Measurements from ENCODE around the gene AOC3. TPM values are rescaled to one million over a fixed set of nuclear protein-coding genes. Genes with fewer than 3 reads are reported as not detected.

Gene AOC3
- total and polyA plus RNA-seq, 2 of the 13 experiments (the other 11 are each of a cell fraction or from before 2014, with no cell fraction given): 8.7 to 51.7 TPM

DNA sequence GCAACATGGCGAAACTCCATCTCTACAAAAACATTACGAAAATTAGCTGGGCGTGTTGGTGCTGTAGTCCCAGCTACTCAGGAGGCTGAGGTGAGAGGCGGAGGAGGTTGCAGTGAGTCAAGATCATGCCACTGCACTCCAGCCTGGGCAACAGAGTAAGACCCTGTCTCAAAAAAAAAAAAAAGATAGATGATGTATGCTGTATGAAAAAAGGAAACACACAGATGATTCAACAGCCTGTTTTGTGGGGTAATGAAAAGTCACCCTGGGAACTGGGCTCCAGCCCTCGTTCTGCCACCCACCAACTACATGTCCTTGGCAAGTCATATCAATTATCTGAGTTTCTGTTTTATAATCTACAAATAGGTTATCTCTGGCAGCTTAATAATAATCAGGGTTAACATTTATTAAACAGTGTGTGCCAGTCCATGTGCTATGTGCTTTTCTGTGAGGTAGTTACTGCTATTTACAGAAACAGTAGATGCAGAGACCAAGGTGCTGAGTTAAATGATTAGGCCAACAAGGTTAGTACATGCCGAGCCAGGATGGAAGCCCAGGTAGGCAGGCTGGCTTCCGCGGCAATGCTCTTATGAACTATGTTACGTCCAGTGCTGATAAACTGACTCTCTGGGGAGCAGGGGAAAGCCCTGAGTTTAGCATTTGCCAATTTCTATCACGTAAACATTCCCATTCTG is 50.7 kb downstream of the AOC3 start (continued):
- TF ChIP-seq, protein P1, sequence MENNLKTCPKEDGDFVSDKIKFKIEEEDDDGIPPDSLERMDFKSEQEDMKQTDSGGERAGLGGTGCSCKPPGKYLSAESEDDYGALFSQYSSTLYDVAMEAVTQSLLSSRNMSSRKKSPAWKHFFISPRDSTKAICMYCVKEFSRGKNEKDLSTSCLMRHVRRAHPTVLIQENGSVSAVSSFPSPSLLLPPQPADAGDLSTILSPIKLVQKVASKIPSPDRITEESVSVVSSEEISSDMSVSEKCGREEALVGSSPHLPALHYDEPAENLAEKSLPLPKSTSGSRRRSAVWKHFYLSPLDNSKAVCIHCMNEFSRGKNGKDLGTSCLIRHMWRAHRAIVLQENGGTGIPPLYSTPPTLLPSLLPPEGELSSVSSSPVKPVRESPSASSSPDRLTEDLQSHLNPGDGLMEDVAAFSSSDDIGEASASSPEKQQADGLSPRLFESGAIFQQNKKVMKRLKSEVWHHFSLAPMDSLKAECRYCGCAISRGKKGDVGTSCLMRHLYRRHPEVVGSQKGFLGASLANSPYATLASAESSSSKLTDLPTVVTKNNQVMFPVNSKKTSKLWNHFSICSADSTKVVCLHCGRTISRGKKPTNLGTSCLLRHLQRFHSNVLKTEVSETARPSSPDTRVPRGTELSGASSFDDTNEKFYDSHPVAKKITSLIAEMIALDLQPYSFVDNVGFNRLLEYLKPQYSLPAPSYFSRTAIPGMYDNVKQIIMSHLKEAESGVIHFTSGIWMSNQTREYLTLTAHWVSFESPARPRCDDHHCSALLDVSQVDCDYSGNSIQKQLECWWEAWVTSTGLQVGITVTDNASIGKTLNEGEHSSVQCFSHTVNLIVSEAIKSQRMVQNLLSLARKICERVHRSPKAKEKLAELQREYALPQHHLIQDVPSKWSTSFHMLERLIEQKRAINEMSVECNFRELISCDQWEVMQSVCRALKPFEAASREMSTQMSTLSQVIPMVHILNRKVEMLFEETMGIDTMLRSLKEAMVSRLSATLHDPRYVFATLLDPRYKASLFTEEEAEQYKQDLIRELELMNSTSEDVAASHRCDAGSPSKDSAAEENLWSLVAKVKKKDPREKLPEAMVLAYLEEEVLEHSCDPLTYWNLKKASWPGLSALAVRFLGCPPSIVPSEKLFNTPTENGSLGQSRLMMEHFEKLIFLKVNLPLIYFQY (CRISPR knock-in tag; IDR thresholded peaks at IDR 0.05; ENCODE audit: borderline replicate concordance): 0 out of 2 replicates have a peak, but pooled peaks have one; percentile 12
- TF ChIP-seq SMARCE1 (IDR thresholded peaks at IDR 0.05; ENCODE audit: borderline replicate concordance) (no peak), SP140L (CRISPR knock-in tag; IDR thresholded peaks at IDR 0.05; ENCODE audit: borderline replicate concordance) (no peak), ZNF446 (CRISPR knock-in tag; IDR thresholded peaks at IDR 0.05) (0 out of 2 replicates have a peak, but pooled peaks have one; percentile 56), ZNF121 (CRISPR knock-in tag; IDR thresholded peaks at IDR 0.05) (peak; percentile 86), GATAD1 (CRISPR knock-in tag; IDR thresholded peaks at IDR 0.05) (no peak), TCF7L2 (IDR thresholded peaks at IDR 0.05; ENCODE audit: low read depth, low read length) (no peak), MAF1 (CRISPR knock-in tag; IDR thresholded peaks at IDR 0.05; ENCODE audit: borderline replicate concordance) (no peak), ZZZ3 (CRISPR knock-in tag; IDR thresholded peaks at IDR 0.05; ENCODE audit: borderline replicate concordance) (0 out of 2 replicates have a peak, but pooled peaks have one; percentile 15), HMG20A (CRISPR knock-in tag; IDR thresholded peaks at IDR 0.05; ENCODE audit: borderline replicate concordance) (peak; percentile 2; the same call in 1 of the 2 replicates), ZNF264 (CRISPR knock-in tag; IDR thresholded peaks at IDR 0.05) (0 out of 2 replicates have a peak, but pooled peaks have one; percentile 27), DMAP1 (CRISPR knock-in tag; IDR thresholded peaks at IDR 0.05) (no peak), MTA3 (CRISPR knock-in tag; IDR thresholded peaks at IDR 0.05) (no peak), ZBTB46 (CRISPR knock-in tag; IDR thresholded peaks at IDR 0.05; ENCODE audit: borderline replicate concordance) (no peak), CTCF (CRISPR knock-in tag; IDR thresholded peaks at IDR 0.05) (no peak), ZNF281 (CRISPR knock-in tag; IDR thresholded peaks at IDR 0.05; ENCODE audit: borderline replicate concordance) (no peak), ZNF615 (CRISPR knock-in tag; IDR thresholded peaks at IDR 0.05; ENCODE audit: borderline replicate concordance) (no peak)
- TF ChIP-seq, protein P2, sequence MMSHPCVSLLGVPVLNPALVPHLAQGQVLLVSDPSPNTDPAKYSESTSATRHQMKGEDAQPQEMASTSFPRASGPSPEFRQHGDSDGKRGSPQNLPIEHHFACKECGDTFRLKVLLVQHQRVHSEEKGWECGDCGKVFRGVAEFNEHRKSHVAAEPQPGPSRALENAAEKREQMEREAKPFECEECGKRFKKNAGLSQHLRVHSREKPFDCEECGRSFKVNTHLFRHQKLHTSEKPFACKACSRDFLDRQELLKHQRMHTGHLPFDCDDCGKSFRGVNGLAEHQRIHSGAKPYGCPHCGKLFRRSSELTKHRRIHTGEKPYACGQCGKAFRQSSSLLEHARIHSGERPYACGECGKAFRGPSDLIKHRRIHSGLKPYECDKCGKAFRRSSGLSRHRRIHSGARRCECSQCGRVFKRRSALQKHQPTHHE (CRISPR knock-in tag; IDR thresholded peaks at IDR 0.05; ENCODE audit: borderline replicate concordance): no peak

All from HepG2 (cell line).